Calu3 (cell line): Measurements from ENCODE around the gene DLX1. TPM values are rescaled to one million over a fixed set of nuclear protein-coding genes. Genes with fewer than 3 reads are reported as not detected.
"Not testable (repeated sequence)": the region's sequence is repeated elsewhere in the genome, so short reads cannot be mapped to it uniquely, and the experiment has no call there.

Experiments used
- BruUV-seq: library from RNA; stranded (reverse); fragments of 400-500 nt; replicated peaks from 2 replicates; lab custom pipeline; 2021; lab: Mats Ljungman, UMichigan
- CTCF ChIA-PET: fragments of 300-600 bp; sonication (Branson Sonifier 250); formaldehyde crosslinking; loops from one replicate; lab custom pipeline; 2022; ENCODE audit warnings: antibody characterized with exemption; lab: Charles Lee
- DNase-seq: peaks from one replicate; pipeline ENCODE4 v3.0.0; 2022
- H3K27ac Mint-ChIP-seq: one replicate; pipeline ENCODE4 v1.8.0; 2022; ENCODE audit warnings: mixed read lengths; ENCODE audit not compliant: unreplicated experiment
- H3K27me3 Mint-ChIP-seq: one replicate; pipeline ENCODE4 v1.8.0; 2022; ENCODE audit warnings: mixed read lengths; ENCODE audit not compliant: unreplicated experiment
- H3K36me3 Mint-ChIP-seq: one replicate; pipeline ENCODE4 v1.8.0; 2022; ENCODE audit warnings: mild to moderate bottlenecking, moderate library complexity, mixed read lengths; ENCODE audit not compliant: insufficient read depth, unreplicated experiment
- H3K4me1 Mint-ChIP-seq: one replicate; pipeline ENCODE4 v1.8.0; 2022; ENCODE audit warnings: mild to moderate bottlenecking, low read depth, mixed read lengths; ENCODE audit not compliant: unreplicated experiment
- H3K4me3 Mint-ChIP-seq: one replicate; pipeline ENCODE4 v1.8.0; 2022; ENCODE audit warnings: mild to moderate bottlenecking, low read depth, moderate library complexity, mixed read lengths; ENCODE audit not compliant: unreplicated experiment
- H3K9me3 Mint-ChIP-seq: one replicate; pipeline ENCODE4 v1.8.0; 2022; ENCODE audit warnings: low read depth, mixed read lengths; ENCODE audit not compliant: unreplicated experiment
- intact Hi-C: fragments of 100-400 bp; cut with micrococcal nuclease; formaldehyde crosslinking; loops from one replicate; pipeline ENCODE4 v1.10.0; 2022; ENCODE audit not compliant: unreplicated experiment
- total RNA-seq: library from RNA; stranded (reverse); gene quantifications from 2 replicates; pipeline ENCODE4 v1.2.3, GENCODE V29; 2022
- TF ChIP-seq, protein P1 (sequence below): fragments of 200-600 bp; IDR thresholded peaks from one replicate; pipeline ENCODE4 v1.8.0; 2022; ENCODE audit warnings: antibody characterized with exemption; ENCODE audit not compliant: unreplicated experiment

The DLX1 gene
- total RNA-seq, 1 experiment from 2014 or later: not detected

DNA sequence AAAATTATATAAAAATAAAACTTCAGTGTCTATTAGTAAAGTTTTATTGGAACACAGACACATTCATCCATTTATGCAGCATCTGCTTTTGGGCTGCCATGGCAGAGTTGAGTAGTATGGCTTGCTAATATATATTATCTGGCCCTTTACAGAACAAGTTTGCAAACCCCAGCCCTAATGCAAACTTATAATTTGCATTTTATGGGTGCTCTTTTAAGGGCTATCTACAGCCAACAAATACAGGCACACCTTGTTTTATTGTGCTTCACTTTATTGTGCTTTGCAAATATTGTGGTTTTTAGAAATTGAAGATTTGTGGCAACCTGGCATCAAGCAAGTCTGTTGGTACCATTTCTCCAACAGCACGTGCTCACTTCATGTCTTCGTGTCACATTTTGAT is 52.6 kb downstream of the DLX1 start:
- CTCF ChIA-PET: no interaction called here
- no TSS peak for BruUV-seq

DNA sequence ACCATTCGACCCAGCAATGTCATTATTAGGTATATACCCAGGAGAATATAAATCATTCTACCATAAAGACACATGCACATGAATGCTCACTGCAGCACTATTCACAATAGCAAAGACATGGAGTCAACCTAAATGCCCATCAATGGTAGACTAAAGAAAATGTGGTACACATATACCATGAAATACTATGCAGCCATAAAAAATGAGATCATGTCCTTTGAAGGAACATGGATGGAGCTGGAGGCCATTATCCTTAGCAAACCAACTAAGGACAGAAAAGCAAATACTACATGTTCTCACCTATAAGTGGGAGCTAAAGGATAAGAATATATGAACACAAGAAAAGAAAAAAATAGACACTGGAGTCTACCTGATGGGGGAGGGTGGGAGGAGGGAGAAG is 53.4 kb downstream of the DLX1 start:
- H3K4me1 Mint-ChIP-seq, H3K27ac Mint-ChIP-seq, H3K4me3 Mint-ChIP-seq, H3K36me3 Mint-ChIP-seq, H3K9me3 Mint-ChIP-seq, BruUV-seq, DNase-seq, intact Hi-C loops: not testable (repeated sequence)
- peaks cover 14% of the 10 kb centered on the region for H3K27me3 Mint-ChIP-seq
- CTCF ChIA-PET: interaction anchor here (1.7 kb wide), 1 partner anchor 11 kb away, joined by 4 read pairs; no protein-coding TSS in a partner anchor

More for the DNA sequence above, 52.6 kb downstream of the DLX1 start:
- no peaks in the 10 kb centered on the region for H3K4me1 Mint-ChIP-seq
- H3K36me3 Mint-ChIP-seq: no peaks in the 10 kb centered on the region
- no peak overlapping the region for H3K4me3 Mint-ChIP-seq
- no peak overlapping the region for H3K27ac Mint-ChIP-seq
- no peak for DNase-seq
- intact Hi-C loops: no loop called here
- no peaks in the 10 kb centered on the region for H3K9me3 Mint-ChIP-seq
- H3K27me3 Mint-ChIP-seq: peaks cover 12% of the 10 kb centered on the region
- TF ChIP-seq, protein P1, sequence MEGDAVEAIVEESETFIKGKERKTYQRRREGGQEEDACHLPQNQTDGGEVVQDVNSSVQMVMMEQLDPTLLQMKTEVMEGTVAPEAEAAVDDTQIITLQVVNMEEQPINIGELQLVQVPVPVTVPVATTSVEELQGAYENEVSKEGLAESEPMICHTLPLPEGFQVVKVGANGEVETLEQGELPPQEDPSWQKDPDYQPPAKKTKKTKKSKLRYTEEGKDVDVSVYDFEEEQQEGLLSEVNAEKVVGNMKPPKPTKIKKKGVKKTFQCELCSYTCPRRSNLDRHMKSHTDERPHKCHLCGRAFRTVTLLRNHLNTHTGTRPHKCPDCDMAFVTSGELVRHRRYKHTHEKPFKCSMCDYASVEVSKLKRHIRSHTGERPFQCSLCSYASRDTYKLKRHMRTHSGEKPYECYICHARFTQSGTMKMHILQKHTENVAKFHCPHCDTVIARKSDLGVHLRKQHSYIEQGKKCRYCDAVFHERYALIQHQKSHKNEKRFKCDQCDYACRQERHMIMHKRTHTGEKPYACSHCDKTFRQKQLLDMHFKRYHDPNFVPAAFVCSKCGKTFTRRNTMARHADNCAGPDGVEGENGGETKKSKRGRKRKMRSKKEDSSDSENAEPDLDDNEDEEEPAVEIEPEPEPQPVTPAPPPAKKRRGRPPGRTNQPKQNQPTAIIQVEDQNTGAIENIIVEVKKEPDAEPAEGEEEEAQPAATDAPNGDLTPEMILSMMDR: no peak

Other genes starting within 250 kb of the DLX1 start
- gene SLC25A12, start 191.3 kb upstream of the DLX1 start, total RNA-seq: 11.9 and 17.8 TPM in 2 replicates
- gene HAT1, start 163.0 kb upstream of the DLX1 start, total RNA-seq: 58.2 and 64.3 TPM in 2 replicates
- 11.0 and 11.1 TPM in 2 replicates for gene METAP1D, start 85.6 kb upstream of the DLX1 start, total RNA-seq
- gene DLX2, start 17.4 kb downstream of the DLX1 start, total RNA-seq: not detected in 2 replicates